Endothelial cell of umbilical vein (primary cell): ENCODE data around the gene ERG. TPM values are rescaled to one million over a fixed set of nuclear protein-coding genes. Genes with fewer than 3 reads are reported as not detected.

Source experiments
- BruUV-seq: library from RNA; stranded (reverse); fragments of 400-500 nt; replicated peaks from 2 replicates; lab custom pipeline; 2021; lab: Mats Ljungman, UMichigan
- CTCF ChIA-PET: fragments of 300-600, 350-600 bp; sonication (Branson Sonifier 250); formaldehyde crosslinking; loops from one replicate; lab custom pipeline; 2021; ENCODE audit warnings: antibody characterized with exemption, inconsistent platforms; lab: Charles Lee
- POLR2A ChIA-PET: fragments of 300-600, 350-600 bp; sonication (Branson Sonifier 250); formaldehyde crosslinking; loops from one replicate; lab custom pipeline; 2021; ENCODE audit warnings: antibody characterized with exemption, inconsistent platforms; lab: Charles Lee
- DNase-seq: peaks from one replicate; pipeline ENCODE4 v3.0.0-alpha.2; 2011; ENCODE audit warnings: low read depth, low spot score
- FAIRE-seq: peaks from 2 replicates; lab custom pipeline; 2011; peaks lifted over from hg19 to GRCh38; lab: Jason Lieb, UNC
- H2AFZ ChIP-seq: 2 replicates; pipeline ENCODE4 v1.6.0; 2012; ENCODE audit warnings: low read depth, low read length, control low read depth, inconsistent platforms
- H3K27ac ChIP-seq: 2 replicates; pipeline ENCODE4 v1.5.1; 2011; ENCODE audit warnings: low read depth, mild to moderate bottlenecking, control low read depth, low read length, moderate library complexity; ENCODE audit not compliant: insufficient read depth
- H3K27me3 ChIP-seq, 2 experiments: 2 replicates each; pipeline versions ENCODE4 v1.6.0 to v1.6.1; 2011; ENCODE audit warnings: low read length in 2 of 2, mixed read lengths in 1 of 2; ENCODE audit not compliant: control insufficient read depth in 2 of 2, insufficient read depth in 2 of 2
- H3K36me3 ChIP-seq, 2 experiments: 2 replicates in 1 of 2; 3 replicates in 1 of 2; pipeline ENCODE4 v1.5.1; 2011; ENCODE audit warnings: low read length in 2 of 2, mild to moderate bottlenecking in 1 of 2, moderate library complexity in 1 of 2; ENCODE audit not compliant: control insufficient read depth in 2 of 2, insufficient read depth in 2 of 2; ENCODE audit errors: extremely low read depth in 1 of 2
- H3K4me1 ChIP-seq: 3 replicates; pipeline ENCODE4 v1.5.1; 2011; ENCODE audit warnings: mild to moderate bottlenecking, low read length; ENCODE audit not compliant: control insufficient read depth, insufficient read depth; ENCODE audit errors: extremely low read depth
- H3K4me2 ChIP-seq: 2 replicates; pipeline ENCODE4 v1.6.1; 2011; ENCODE audit warnings: low read length, control low read depth, mixed read lengths; ENCODE audit not compliant: insufficient read depth
- H3K4me3 ChIP-seq, 3 experiments: fragments of 200-600 bp in 1 of 3; sonication (generic), shearing (Covaris generic) in 1 of 3; replicated peaks in 1 of 3; 2 replicates each; pipeline ENCODE4 v1.5.1; 2011 to 2016; ENCODE audit warnings: control low read depth in 3 of 3, low read length in 3 of 3, mild to moderate bottlenecking in 2 of 3, inconsistent platforms in 1 of 3, low read depth in 1 of 3, moderate library complexity in 1 of 3; ENCODE audit not compliant: insufficient read depth in 1 of 3
- H3K79me2 ChIP-seq: 2 replicates; pipeline ENCODE4 v1.6.0; 2012; ENCODE audit warnings: low read length, inconsistent platforms; ENCODE audit not compliant: control insufficient read depth, insufficient read depth
- H3K9ac ChIP-seq: replicated peaks from 2 replicates; pipeline ENCODE3; 2011; ENCODE audit warnings: low read length, control low read depth; ENCODE audit not compliant: insufficient read depth; ENCODE audit errors: extremely low read depth
- H3K9me1 ChIP-seq: replicated peaks from 3 replicates; pipeline ENCODE4 v1.6.0; 2011; ENCODE audit warnings: mild to moderate bottlenecking, low read length; ENCODE audit not compliant: control insufficient read depth, insufficient read depth; ENCODE audit errors: extremely low read depth
- H3K9me3 ChIP-seq: replicated peaks from 2 replicates; pipeline ENCODE4 v1.5.1; 2012; ENCODE audit warnings: low read length, inconsistent platforms; ENCODE audit not compliant: control insufficient read depth, insufficient read depth
- H4K20me1 ChIP-seq: replicated peaks from 2 replicates; pipeline ENCODE3; 2011; ENCODE audit warnings: mild to moderate bottlenecking, low read length; ENCODE audit not compliant: control insufficient read depth, insufficient read depth; ENCODE audit errors: extremely low read depth
- CTCF ChIP-seq, 2 donors: IDR thresholded peaks; 1 replicate in 1 of 2; 2 replicates in 1 of 2; pipeline ENCODE4 v1.5.1; 2011; ENCODE audit warnings: low read length in 2 of 2, mild to moderate bottlenecking in 2 of 2, moderate library complexity in 2 of 2, control low read depth in 1 of 2, inconsistent platforms in 1 of 2, low read depth in 1 of 2; ENCODE audit not compliant: insufficient read depth in 1 of 2; ENCODE audit errors: extremely low read depth in 1 of 2
- EZH2 ChIP-seq: IDR thresholded peaks from 2 replicates; pipeline ENCODE4 v1.6.1; 2012; ENCODE audit warnings: borderline replicate concordance, low read depth, mild to moderate bottlenecking, moderate library complexity, low read length, inconsistent platforms; ENCODE audit not compliant: severe bottlenecking
- FOS ChIP-seq: IDR thresholded peaks from 2 replicates; pipeline ENCODE4 v1.6.1; 2011; ENCODE audit warnings: mild to moderate bottlenecking, low read length, moderate library complexity, borderline replicate concordance; ENCODE audit not compliant: insufficient read depth
- GATA2 ChIP-seq: IDR thresholded peaks from 2 replicates; pipeline ENCODE4 v1.7.0; 2011; ENCODE audit warnings: low read depth, mild to moderate bottlenecking, moderate library complexity, mixed read lengths, low read length; ENCODE audit not compliant: insufficient read length, insufficient read depth
- JUN ChIP-seq: IDR thresholded peaks from 2 replicates; pipeline ENCODE4 v1.6.1; 2011; ENCODE audit warnings: borderline replicate concordance, low read depth; ENCODE audit not compliant: insufficient read length, insufficient read depth
- MAX ChIP-seq: IDR thresholded peaks from 2 replicates; pipeline ENCODE4 v1.6.1; 2011; ENCODE audit not compliant: insufficient read depth, insufficient read length
- MYC ChIP-seq: IDR thresholded peaks from one replicate; pipeline ENCODE4 v1.6.1; 2011; ENCODE audit warnings: mild to moderate bottlenecking, low read depth, low read length
- POLR2A ChIP-seq: IDR thresholded peaks from 2 replicates; pipeline ENCODE4 v1.6.1; 2012; ENCODE audit warnings: low read depth, mild to moderate bottlenecking, control low read depth, low read length
- POLR2AphosphoS5 ChIP-seq: IDR thresholded peaks from 2 replicates; pipeline ENCODE4 v1.6.1; 2012; ENCODE audit warnings: low read depth, mild to moderate bottlenecking, control low read depth, low read length, moderate library complexity; ENCODE audit not compliant: insufficient read depth
- dilution Hi-C: fragments of 300-500 bp; cut with MboI; formaldehyde crosslinking; loops from one replicate; pipeline ENCODE4 v1.15.0; 2019; ENCODE audit warnings: low sequenced_read_pairs; ENCODE audit not compliant: extremely low pct_ligation_motif_present
- intact Hi-C: fragments of 100-400 bp; cut with micrococcal nuclease; formaldehyde crosslinking; loops from one replicate; pipeline ENCODE4 v1.10.0; 2022
- polyA plus RNA-seq, 4 experiments: library from polyadenylated mRNA; depleted of rRNA in 3 of 4; stranded (reverse) in 3 of 4; unstranded in 1 of 4; fragments of >200 nt; gene quantifications; 2 replicates each; pipeline versions ENCODE4 v1.2.1 to v1.2.3, GENCODE V29; 2011 to 2012; ENCODE audit warnings: missing spikeins in 1 of 4
- total RNA-seq: library from RNA; stranded (reverse); gene quantifications from 2 replicates; pipeline ENCODE4 v1.2.3, GENCODE V29; 2021

ERG gene
- total and polyA plus RNA-seq, 2 donors (not counting 3 experiments of a cell fraction or from before 2014, with no cell fraction given) = 173 to 210 TPM

- Histone ChIP-seq H3K27ac (no peak overlapping the region), H2AFZ (no peak overlapping the region), H3K4me3 (no peak overlapping the region), H3K4me1 (peaks cover 2% of the 10 kb centered on the region), H4K20me1 (no peaks in the 10 kb centered on the region), H3K79me2 (peaks cover 82% of the 10 kb centered on the region), H3K4me2 (no peak overlapping the region), H3K9me3 (no peaks in the 10 kb centered on the region), H3K9me1 (no peaks in the 10 kb centered on the region), H3K36me3 (peaks cover 19 to 30% of the 10 kb centered on the region in 2 experiments), H3K9ac (no peak overlapping the region), H3K27me3 (no peaks in the 10 kb centered on the region)
- TF ChIP-seq EZH2 = no peak
- no peak for TF ChIP-seq MYC
- TF ChIP-seq GATA2 = no peak
- no peak for TF ChIP-seq POLR2A
- TF ChIP-seq MAX = no peak
- no peak for TF ChIP-seq POLR2AphosphoS5
- TF ChIP-seq CTCF (IDR thresholded peaks at IDR 0.05; ENCODE audit: extremely low read depth in 1 of 2, insufficient read depth in 1 of 2, low read depth in 1 of 2, low read length in 2 of 2) = no peak
- TF ChIP-seq JUN = no peak
- no peak for TF ChIP-seq FOS
- intact Hi-C loops = no loop called here
- POLR2A ChIA-PET = no interaction called here
- no TSS peak for BruUV-seq
- CTCF ChIA-PET = interaction anchor here (1.3 to 1.6 kb wide), 2 partner anchors 9 to 14 kb away, joined by 3 read pairs; no protein-coding TSS in a partner anchor
- no peak for FAIRE-seq
- no peak for DNase-seq
- dilution Hi-C loops = no loop called here
Observed at GRCh38 chr21:38413958-38414548, 84.2 kb downstream of the ERG start.
